Left hindlimb (tissue), 1 donor: ENCODE results near the gene HAGH.

Source experiments
- DNase-seq: peaks from one replicate; pipeline ENCODE4 v3.0.0-alpha.2; 2018

HAGH gene

GRCh38 chr16:1831186-1832075 lies 4.8 kb upstream of the HAGH start:
- DNase-seq: no peak

GRCh38 chr16:1830213-1830612 lies 3.6 kb upstream of the HAGH start:
- DNase-seq: no peak

DNA sequence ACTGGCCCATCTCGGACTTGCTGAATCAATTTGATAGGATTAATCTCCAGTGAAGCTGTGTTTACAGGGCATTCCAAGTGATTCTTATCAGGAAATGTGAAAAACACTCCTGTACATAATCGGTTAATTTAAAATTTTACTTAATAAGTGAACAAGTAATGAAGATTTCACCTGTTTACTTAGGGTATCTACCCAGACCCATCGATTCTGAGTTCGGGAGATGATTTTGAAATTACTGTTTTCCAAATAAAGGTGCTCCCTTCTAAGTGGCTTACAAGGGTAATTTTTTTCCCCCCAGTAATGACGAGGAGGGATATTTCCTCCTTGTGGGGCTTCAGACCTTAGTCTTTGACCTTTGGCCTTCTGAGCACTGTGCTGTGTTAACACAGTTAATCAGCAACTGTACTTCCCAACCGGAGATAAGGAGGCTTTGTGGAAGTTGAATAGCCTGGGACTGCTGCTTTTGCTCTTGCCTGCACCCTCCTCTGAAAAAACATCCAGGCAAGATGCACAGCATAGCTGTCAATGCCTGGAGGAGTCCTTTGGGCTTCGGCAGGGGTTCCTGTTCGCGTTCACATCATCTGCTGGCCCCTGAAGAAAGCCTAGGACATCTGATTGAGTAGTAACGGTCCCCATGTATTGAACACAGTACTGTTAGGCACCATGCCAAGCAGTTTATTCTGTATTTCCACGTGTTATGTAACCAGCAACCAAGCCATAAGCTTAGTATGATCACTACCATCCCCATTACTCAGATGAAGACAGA lies 2.2 kb upstream of the HAGH start:
- DNase-seq: no peak

- DNase-seq: no peak
Measured at GRCh38 chr16:1825864-1826690, 548 bp downstream of the HAGH start.

- DNase-seq: no peak
Measured at GRCh38 chr16:1825381-1825863, 1.2 kb downstream of the HAGH start.

- no peak for DNase-seq
Measured at GRCh38 chr16:1823821-1824220, 2.8 kb downstream of the HAGH start.

DNA sequence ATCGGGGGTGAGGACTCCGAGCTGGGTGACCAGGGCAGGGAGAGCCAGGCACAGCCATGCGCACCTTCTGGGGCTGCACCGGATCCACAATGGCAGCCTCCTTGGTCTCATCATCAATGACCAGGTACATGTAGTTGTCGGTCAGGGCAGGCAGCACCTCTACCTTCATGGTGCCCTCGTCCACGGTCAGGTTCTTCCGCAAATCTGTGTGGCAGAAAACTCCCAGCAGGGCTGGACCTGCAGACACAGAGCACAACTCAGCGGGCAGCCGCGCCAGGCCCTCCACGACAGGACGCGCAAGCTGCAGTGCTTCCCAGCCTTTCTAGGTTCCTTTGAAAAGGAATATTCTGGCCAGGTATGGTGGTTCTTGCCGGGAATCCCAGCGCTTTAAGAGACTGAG lies 3.8 kb downstream of the HAGH start:
- DNase-seq: no peak

DNA sequence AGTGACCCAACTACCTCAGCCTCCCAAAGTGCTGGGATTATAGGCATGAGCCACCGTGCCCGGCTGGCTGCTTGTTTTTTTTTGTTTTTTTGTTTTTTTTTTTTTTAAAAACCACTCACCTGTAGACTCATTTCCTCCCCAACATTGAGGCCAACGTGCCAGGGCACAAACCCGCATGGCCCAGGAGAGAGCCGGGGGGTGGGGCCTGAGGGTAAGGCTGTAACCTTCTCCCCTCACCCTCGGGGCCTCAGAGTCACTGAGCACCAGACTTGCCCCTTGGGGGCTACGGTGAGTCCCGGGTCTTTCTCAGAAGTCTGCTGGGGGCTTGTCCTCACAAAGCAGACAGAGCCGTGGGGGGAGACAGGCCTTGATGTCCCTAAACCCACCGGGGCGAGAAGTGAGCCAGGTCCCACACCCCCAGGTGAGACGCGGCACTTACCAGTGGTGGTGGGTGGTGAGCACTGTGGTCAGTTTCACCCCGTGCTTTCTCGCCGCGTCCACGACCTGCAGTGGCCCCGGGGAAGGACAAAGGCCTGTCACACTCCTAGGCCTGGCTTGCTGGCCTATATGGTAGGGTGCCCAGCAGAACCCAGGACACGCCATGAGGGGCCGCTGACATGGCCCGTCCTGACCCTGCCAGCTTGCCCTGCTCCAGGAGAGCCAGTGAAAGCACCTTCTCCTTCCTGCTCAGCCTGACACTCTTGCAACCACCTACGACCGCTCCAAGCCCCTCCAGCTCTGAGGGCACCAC lies 4.6 kb downstream of the HAGH start:
- DNase-seq: no peak

GRCh38 chr16:1820946-1821290 lies 5.7 kb downstream of the HAGH start:
- DNase-seq: no peak

- DNase-seq: no peak
Measured at GRCh38 chr16:1820096-1820945, 6.3 kb downstream of the HAGH start.

- no peak for DNase-seq
Measured at GRCh38 chr16:1819611-1820010, 7.0 kb downstream of the HAGH start.

- DNase-seq: no peak
Measured at GRCh38 chr16:1818873-1819525, 7.6 kb downstream of the HAGH start.

DNA sequence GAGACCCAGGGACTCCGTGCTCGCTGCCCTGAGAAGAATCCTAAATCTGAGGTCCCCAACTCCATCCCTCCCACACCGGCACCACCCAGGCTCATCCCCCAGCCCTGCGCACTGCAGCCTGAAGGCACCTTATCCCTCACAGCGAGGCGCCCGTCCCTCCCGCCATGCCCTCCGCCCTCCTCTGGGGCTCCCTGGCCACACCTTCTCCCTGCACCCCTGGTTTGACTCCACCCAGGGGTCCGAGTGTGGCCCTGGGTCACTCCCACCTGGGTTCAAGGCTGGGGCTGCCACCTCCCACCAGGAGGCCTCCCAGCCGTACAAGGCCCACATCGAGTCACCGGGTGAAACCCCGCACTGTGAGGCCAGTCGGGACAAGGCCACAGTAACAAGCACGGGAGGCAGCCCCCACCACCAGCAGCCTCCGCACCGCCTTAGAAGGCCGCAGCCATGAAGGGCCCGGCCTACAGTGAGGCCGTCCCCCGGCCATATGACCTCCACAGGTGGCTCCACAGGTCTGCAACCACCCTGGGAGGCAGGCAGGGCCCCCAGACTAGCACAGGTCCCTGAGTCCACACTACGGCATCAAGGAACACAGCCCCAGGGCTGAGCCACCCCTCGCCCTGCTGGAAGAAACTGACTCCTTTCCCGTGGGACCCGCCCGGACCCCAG lies 8.3 kb downstream of the HAGH start:
- no peak for DNase-seq

DNA sequence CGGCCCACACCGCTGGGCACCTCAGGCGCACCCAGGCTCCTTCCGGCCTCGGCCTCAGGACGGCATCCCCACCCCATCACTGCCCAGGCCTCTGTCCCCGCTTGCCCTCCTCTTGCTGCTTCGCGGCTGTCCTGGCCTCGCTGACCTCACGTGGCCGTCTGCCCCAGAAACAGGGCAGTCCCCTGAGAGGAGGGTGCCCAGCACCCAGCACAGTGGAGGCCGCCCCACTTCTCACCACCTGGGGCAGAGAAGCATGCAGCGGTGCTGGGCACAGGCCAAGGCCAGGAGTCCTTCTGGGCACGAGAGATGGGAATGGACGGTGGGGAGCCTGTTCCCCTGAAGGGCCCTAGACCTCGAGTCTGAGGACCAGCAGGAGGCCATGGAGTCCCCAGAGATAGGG lies 8.9 kb downstream of the HAGH start:
- no peak for DNase-seq

- DNase-seq: no peak
Measured at GRCh38 chr16:1817276-1817589, 9.4 kb downstream of the HAGH start.

- DNase-seq: no peak
Measured at GRCh38 chr16:1816396-1817275, 10.0 kb downstream of the HAGH start.

DNA sequence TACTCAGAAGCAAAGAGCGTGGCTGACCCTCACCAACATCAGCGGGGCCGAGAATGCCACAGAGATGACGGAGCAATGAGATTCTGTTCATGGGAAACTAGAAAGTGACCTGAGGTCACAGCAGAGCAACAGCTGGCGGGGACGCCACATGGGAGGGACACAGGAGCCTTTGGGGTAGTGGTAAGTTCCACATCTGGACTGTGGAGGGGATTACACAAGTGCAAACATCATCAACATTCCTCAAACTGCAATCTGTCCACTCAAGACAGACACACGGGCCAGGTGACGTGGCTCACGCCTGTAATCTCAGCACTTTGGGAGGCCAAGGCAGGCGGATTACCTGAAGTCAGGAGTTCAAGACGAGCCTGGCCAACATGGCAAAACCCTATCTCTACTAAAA lies 11.2 kb downstream of the HAGH start:
- DNase-seq: no peak

DNA sequence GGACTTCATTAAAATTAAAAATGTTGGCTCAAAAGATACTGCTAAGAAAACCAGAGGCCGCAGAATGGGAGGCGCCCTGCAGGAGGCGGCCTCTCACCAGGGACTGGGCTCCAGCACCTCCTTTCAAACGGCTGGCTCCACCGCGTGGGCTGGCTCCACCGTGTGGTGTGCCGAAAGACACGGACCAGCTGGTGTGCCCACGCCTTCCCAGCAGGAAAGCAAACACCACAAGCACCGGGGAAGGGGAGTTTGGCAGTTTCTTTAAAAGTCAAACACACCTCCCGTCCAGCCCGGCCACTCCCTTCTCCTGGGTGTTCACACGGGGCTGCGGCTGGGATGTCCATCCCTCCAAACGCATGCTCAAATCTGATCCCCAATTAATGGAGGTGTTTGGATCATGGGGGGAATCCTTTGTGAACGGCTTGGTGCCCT lies 13.9 kb downstream of the HAGH start:
- DNase-seq: no peak

DNA sequence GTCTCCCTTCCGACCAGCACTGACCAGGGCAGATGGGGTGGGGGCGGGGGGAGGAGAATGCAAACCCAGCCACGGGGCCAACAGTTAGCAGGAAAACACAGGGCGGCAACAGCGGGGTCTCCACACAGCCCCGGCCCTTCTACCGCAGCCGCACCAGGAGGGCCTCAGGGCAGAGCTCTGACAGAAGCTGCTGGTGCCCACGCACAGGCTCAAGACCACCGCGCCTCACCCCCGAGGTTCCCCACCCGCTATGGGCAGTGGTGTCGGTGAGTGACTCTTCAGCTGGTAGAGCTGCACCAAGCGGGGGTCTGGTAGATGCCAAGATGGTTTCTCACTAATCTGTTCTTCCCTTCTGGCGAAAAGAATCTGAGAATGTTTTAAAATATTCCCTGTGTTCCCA lies 16.1 kb downstream of the HAGH start:
- no peak for DNase-seq
